Measurements from ENCODE around the gene CHIA.

Gene CHIA

DNA sequence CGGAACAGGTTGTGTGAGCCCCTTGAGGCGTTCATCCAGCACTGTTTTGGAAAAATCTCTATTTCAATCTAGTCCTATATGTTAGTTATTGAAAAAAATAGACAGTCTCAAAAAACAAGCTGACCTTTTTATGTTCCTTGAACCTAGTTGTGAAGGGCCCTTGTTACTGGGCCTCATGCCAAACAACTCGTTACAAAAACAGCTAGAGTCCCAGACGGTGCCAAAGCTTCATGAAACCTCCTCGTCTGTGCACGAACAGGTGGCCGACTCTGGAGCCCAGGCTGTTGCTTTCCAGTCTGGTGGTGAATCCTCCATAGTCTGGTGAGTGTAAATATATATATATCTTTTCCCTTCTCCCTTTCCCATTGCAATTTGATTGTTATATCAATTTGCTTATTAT lies at the start of gene CHIA:
Gene CHIA (plus strand): TSS at position 222 of the 400 bp plus-strand sequence. CDS start 19,617 bp downstream, outside the sequence.
- no peaks in the 10 kb centered on the region for H3K9me2 ChIP-seq (replicated peaks; ENCODE audit: control insufficient read depth, low read length)
- no peaks in the 10 kb centered on the region for H4K20me1 ChIP-seq (ENCODE audit: control insufficient read depth, insufficient read depth, low read depth, low read length)
- no peaks in the 10 kb centered on the region for H3K79me2 ChIP-seq (ENCODE audit: control insufficient read depth, low read length)
- H3K27me3 ChIP-seq (ENCODE audit: control insufficient read depth, low read length): peaks cover 3% of the 10 kb centered on the region
- H3K4me1 ChIP-seq (ENCODE audit: control insufficient read depth, low read length): no peaks in the 10 kb centered on the region
- H3K36me3 ChIP-seq (ENCODE audit: control insufficient read depth, low read length): no peaks in the 10 kb centered on the region
- H3F3A ChIP-seq (ENCODE audit: control insufficient read depth, insufficient read depth): no peaks in the 10 kb centered on the region
- TF ChIP-seq EZH2phosphoT487 (IDR thresholded peaks at IDR 0.05; ENCODE audit: borderline replicate concordance, low read length) (no peak), CTCF (IDR thresholded peaks at IDR 0.05; ENCODE audit: low read depth, low read length, poor library complexity, severe bottlenecking) (no peak)
- H3K27ac ChIP-seq (ENCODE audit: low read depth, low read length): no peak within 1 kb of the TSS
- H3K4me2 ChIP-seq (ENCODE audit: low read length): no peak within 1 kb of the TSS
- H3K9me3 ChIP-seq (ENCODE audit: control insufficient read depth, insufficient read depth, low read length): no peaks in the 10 kb centered on the region
- no peak within 1 kb of the TSS for H3K4me3 ChIP-seq (ENCODE audit: low read length)

GRCh38 chr1:111241797-111242196 lies 48.9 kb upstream of the CHIA start:
- Histone ChIP-seq H3K27ac (ENCODE audit: low read depth, low read length) (no peak overlapping the region), H4K20me1 (ENCODE audit: control insufficient read depth, insufficient read depth, low read depth, low read length) (no peaks in the 10 kb centered on the region), H3K4me1 (ENCODE audit: control insufficient read depth, low read length) (no peaks in the 10 kb centered on the region), H3K9me3 (ENCODE audit: control insufficient read depth, insufficient read depth, low read length) (no peaks in the 10 kb centered on the region), H3K27me3 (ENCODE audit: control insufficient read depth, low read length) (no peaks in the 10 kb centered on the region), H3K36me3 (ENCODE audit: control insufficient read depth, low read length) (peaks cover 50% of the 10 kb centered on the region), H3K4me3 (ENCODE audit: low read length) (no peak overlapping the region), H3K79me2 (ENCODE audit: control insufficient read depth, low read length) (no peaks in the 10 kb centered on the region), H3F3A (ENCODE audit: control insufficient read depth, insufficient read depth) (no peaks in the 10 kb centered on the region), H3K4me2 (ENCODE audit: low read length) (no peak overlapping the region), H3K9me2 (replicated peaks; ENCODE audit: control insufficient read depth, low read length) (no peaks in the 10 kb centered on the region)
- TF ChIP-seq EZH2phosphoT487 (IDR thresholded peaks at IDR 0.05; ENCODE audit: borderline replicate concordance, low read length) (no peak), CTCF (IDR thresholded peaks at IDR 0.05; ENCODE audit: low read depth, low read length, poor library complexity, severe bottlenecking) (no peak)

DNA sequence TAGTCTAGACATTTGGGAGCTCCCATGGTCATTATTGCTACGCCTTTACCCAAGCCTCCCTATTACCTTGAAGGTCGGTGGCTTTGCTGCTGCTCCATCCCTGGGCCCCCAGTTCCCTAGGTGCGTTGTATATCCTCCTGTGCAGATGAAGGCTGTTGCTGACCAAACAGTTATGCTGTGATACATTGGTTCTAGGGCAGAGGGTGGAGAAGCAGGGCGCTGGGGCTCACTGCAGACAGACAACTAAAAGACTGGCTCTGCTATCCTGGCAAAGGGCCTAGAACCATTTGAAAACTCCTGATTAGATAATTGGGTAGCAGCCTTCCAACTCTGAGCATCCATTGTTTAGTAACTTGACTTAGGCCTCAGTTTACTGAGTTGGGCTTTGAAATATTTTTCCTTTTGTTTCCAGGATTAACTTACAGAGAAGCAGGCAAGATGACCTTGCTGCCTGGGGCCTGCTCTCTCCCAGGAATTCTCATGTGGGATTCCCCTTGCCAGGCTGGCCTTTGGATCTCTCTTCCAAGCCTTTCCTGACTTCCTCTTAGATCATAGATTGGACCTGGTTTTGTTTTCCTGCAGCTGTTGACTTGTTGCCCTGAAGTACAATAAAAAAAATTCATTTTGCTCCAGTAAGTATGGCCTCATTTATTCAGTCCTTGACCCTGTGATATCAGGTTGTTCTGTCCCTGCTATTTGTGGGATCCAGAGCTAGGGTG lies 47.7 kb upstream of the CHIA start:
- Histone ChIP-seq H3K4me1 (ENCODE audit: control insufficient read depth, low read length) (no peaks in the 10 kb centered on the region), H3K9me2 (replicated peaks; ENCODE audit: control insufficient read depth, low read length) (no peaks in the 10 kb centered on the region), H4K20me1 (ENCODE audit: control insufficient read depth, insufficient read depth, low read depth, low read length) (no peaks in the 10 kb centered on the region), H3F3A (ENCODE audit: control insufficient read depth, insufficient read depth) (no peaks in the 10 kb centered on the region), H3K4me2 (ENCODE audit: low read length) (no peak overlapping the region), H3K27me3 (ENCODE audit: control insufficient read depth, low read length) (no peaks in the 10 kb centered on the region), H3K79me2 (ENCODE audit: control insufficient read depth, low read length) (no peaks in the 10 kb centered on the region), H3K9me3 (ENCODE audit: control insufficient read depth, insufficient read depth, low read length) (no peaks in the 10 kb centered on the region), H3K36me3 (ENCODE audit: control insufficient read depth, low read length) (peaks cover 40% of the 10 kb centered on the region), H3K27ac (ENCODE audit: low read depth, low read length) (no peak overlapping the region), H3K4me3 (ENCODE audit: low read length) (no peak overlapping the region)
- TF ChIP-seq EZH2phosphoT487 (IDR thresholded peaks at IDR 0.05; ENCODE audit: borderline replicate concordance, low read length): no peak
- TF ChIP-seq CTCF (IDR thresholded peaks at IDR 0.05; ENCODE audit: low read depth, low read length, poor library complexity, severe bottlenecking): no peak

Data from DOHH2 (cell line).